ENCODE measurements around the gene H3-3A. TPM values are rescaled to one million over a fixed set of nuclear protein-coding genes. Genes with fewer than 3 reads are reported as not detected.
A peak's percentile ranks its signal among the peaks of the same experiment; 100 is the strongest.
"Not testable (repeated sequence)": the region's sequence is repeated elsewhere in the genome, so short reads cannot be mapped to it uniquely, and the experiment has no call there.

The H3-3A gene
- total RNA-seq, 1 donor from 2014 or later: 271 TPM

DNA sequence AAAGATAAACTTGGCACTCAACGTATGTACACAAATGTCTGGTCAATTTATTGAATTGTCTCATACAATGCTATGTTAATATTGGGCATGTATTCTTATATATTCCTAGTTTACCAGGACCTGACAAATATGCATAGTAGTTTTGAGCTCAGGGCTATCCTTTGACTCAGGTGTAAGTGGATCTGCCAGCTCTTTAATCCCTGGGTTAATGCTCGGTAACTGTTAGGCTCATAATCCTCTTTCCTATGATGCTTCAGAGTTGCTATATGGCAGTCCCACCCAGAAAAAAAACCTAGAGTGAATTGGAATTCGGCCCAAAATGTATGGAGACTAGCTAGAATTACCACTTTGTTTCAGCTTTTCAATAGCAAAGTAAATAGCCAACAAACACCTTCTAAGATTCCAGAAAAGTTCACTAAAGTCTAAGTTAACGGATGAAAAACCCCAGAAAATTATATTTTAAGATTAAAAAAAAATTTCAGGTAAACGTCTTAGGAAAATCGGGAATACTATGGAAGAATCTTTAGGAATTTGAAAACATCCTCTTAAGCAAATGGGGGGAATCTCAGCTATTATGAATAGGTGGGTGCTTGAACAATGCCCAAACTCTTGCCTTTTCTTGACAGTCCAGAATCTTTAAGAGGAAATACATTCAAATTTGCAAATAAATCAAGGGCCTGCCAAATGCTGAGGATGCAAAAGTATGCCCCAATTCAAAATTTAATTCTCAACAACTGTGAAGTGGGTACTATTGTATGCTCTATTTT lies 10.9 kb downstream of the H3-3A start:
- no peak for DNase-seq
- no peak for ATAC-seq (ENCODE audit: poor library complexity)
- intact Hi-C loops (cut with DNase I): no loop called here

DNA sequence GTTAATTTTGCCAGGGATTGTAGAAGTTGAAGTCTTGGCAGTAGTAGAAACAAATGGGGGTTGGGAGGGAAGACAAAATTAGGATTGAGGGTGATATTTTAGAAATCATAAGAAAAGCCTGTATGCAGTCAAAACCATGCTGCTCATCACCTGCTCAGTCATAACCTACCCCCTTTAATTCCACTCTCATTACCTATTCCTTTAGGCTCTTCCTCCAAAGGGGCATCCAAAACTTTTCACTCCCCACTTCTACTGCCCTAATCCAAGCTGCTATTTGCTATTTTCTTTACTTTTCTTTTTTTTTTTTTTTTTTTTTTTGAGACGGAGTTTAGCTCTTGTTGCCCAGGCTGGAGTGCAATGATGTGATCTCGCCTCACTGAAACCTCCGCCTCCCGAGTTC lies 11.5 kb downstream of the H3-3A start:
- intact Hi-C loops (cut with DNase I): no loop called here
- no peak for ATAC-seq (ENCODE audit: poor library complexity)

DNA sequence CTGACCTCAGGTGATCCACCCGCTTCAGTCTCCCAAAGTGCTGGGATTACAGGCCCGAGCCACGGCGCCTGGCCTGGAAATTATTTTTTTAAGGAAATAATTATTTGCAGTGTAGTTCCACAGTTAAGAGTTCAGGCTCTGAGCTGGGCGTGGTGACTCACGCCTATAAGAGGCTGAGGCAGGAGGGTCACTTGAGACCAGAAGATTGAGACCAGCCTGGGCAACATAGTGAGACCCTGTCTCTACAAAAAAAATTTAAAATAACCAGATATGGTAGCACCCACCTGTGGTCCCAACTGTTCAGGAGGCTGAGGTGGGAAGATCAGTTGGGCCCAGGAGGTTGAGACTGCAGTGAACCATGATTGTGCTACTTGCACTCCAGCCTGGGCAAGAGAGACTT lies 13.9 kb downstream of the H3-3A start:
- no peak for DNase-seq
- no peak for ATAC-seq (ENCODE audit: poor library complexity)
- intact Hi-C loops (cut with DNase I): no loop called here

More for the DNA sequence above, 11.5 kb downstream of the H3-3A start:
- DNase-seq: no peak

DNA sequence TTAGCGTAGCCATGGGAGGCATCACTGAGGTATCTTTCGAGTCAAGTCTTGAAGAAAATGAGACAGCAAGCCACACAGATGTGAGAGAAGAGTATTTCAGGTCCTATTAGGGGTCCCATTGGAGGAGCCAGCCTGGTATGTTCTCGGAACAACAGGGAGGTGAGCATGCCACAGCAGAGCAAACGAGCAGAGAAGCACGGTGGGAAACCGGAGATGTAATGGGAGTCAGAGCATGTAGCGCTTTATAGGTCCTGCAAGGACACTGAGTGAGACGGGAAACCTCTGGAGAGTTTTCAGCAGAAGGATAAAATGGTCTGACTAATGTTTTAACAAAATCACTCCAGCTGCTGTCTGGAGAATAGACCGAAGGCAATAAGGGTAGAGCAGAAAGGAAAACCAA lies 15.9 kb downstream of the H3-3A start:
- no peak for ATAC-seq (ENCODE audit: poor library complexity)
- no peak for DNase-seq
- intact Hi-C loops (cut with DNase I): no loop called here

DNA sequence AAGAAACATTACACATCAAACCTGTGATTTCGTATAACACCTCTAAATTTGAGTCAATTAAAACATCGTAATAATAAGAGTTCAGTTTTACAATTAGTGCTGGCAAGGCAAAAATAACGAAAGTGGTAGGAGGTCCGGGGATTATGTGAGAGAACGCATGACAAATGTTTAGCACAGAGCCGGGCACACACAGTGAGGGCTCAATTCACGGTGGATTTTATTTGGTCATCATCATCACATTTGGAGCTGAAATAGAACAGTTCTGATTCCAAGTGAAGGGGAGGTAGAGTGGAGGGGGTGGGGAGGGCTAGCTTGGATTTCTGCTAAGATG lies 20.0 kb downstream of the H3-3A start:
- DNase-seq (no peak), ATAC-seq (ENCODE audit: poor library complexity) (no peak)
- intact Hi-C loops (cut with DNase I): no loop called here

DNA sequence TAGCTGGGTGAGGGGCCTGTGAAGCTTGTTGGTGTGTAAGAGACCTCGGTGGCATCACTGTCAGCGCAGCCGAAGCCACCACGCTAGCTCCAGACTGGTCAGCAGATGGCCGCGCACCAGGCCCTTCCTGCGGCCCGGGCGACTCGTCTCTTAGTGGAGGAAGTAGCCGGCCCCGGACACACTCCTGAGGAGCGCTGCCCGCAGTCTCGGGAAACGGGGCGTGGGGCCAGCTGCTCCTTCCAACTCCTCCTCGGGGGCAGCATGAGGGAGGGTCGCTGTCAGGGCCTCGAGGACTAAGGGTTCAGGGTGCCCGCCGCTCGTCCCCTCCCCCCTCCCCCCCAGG lies 20.4 kb downstream of the H3-3A start:
- peak; percentile 80 for ATAC-seq (ENCODE audit: poor library complexity)
- intact Hi-C loops (cut with DNase I): no loop called here
- DNase-seq: peak; percentile 85

DNA sequence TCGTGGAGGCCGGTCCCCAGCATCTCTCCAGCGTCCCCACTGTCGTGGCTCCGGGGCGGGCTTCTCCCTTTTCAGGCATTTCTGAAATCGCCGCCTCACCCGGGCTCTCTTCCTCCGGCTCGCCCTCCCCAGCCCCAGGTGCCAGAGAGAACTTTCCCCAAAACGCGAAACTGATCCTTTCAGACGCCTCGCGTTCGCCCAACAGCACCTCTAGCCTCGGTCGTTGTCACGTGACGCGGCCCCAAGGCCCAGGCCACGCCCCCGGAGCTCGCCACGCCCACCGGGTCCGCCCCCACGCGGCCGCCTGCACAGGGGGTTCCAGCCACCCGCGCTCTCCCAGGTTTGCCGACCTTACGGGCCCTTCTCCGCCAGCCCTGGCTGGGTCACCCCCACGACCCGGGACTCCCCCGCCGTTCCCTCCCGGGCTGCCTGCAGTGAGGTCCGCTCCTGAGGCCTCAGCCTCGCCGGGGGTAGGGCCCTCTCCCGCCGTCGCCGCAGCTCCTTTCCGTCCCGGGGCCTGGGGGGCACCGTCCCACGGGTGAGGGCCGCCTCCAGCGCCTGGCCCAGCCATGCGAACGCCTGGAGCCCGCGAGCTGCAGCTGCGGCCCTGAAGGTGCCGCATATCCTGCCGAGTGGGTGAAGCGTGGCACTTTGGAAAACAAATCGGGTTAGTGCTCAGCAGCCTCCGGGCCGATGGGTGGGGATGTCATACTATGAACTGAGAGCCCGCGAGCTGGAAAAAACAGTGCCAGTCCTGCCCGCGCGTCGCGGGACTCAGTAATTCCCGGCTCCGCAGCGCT lies 21.0 kb downstream of the H3-3A start:
- ATAC-seq (ENCODE audit: poor library complexity) (peak; percentile 99), DNase-seq (peak; percentile 95)
- intact Hi-C loops (cut with DNase I): no loop called here

DNA sequence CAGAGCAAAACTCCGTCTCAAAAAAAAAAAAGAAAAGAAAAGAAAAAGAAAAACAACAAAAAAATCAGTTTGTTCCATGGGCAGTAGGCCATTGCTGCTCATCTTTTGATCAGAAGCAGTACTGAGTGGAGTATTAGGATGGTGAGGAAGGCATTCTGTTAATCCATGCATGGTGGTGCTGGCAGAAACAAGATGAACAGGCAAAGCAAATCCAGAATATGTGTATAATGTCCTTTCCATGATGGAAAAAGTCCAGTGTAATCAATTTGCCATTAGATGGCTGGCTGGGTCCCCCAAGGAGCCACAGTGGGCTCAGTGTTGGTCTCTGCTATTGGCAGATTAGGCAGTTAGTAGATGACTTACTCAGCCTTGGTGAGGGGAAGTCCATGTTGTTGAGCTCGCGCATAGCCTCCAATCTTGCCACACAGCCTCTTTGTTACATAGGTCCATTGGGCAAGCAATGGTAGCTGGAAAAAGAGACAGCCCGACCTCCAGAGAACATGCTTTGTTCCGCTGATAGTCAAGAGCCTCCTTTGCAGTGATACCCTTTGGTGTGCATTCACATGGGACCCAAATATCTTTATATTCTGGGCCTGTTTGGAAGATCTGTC lies 23.3 kb downstream of the H3-3A start:
- intact Hi-C loops (cut with DNase I): no loop called here
- DNase-seq (no peak), ATAC-seq (ENCODE audit: poor library complexity) (no peak)

DNA sequence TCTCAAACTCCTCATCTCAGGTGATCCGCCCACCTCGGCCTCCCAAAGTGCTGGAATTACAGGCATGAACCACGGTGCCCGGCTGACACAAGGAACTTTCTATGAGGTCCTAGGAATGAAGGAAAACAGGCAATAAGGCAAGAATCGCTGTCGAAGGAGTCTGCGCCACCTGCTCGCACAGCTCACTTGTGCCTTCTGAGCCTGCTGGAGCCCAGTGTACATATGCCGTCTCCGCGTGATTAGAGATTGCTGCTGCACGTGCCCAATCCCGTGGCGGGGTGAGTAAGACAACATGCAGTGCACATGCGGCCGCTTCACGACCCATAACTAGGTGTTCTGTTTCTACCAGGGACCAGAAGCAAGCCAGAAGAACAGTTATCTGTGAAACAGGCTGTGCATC lies 24.3 kb downstream of the H3-3A start:
- no peak for ATAC-seq (ENCODE audit: poor library complexity)
- no peak for DNase-seq
- intact Hi-C loops (cut with DNase I): no loop called here

DNA sequence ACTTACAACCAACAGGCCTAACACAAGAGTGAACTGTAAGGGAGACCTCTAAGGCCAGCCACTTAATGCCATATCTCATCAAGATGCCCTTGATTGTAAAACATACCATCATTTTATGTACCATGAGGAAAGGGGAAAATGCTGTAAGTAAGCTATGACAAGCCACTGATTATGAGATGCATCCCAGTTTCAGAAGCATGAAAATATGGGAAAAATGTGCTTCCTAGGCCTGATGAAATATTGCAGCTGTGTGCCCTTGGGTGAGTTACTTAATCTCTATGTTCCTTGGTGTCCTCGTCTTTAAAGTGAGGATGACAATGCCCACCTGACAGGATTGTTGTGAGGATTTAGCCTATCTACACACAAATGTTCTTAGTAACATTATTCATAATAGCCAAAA lies 28.9 kb downstream of the H3-3A start:
- intact Hi-C loops (cut with DNase I): no loop called here
- DNase-seq (no peak), ATAC-seq (ENCODE audit: poor library complexity) (no peak)

DNA sequence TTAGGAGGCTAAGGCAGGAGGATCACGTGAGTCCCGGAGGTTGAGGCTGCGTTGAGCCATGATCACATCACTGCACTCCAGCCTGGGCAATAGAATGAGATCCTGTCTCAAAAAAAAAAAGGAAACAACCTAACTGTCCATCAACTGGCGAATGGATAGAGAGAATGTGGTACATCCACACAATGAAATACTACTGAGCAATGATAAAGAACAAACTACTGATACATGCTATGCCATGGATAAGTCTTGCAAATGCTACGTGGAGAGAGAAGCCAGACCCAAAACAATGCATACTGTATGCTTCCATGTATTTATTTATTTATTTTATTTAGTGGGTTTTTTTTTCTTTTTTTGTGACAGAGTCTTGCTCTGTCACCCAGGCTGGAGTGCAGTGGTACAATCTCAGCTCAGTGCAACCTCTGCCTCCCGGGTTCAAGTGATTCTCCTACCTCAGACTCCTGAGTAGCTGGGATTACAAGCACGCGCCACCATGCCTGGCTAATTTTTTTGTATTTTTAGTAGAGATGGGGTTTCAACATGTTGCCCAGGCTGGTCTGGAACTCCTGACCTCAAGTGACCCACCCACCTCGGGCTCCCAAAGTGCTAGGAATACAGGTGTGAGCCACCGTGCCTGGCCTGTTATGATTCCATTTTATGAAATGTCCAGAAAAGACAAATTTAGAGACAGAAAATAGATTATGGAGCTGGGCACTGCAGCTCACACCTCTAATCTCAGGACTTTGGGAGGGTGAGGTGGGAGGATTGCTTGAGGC lies 29.7 kb downstream of the H3-3A start:
- intact Hi-C loops (cut with DNase I); ATAC-seq (ENCODE audit: poor library complexity); DNase-seq: not testable (repeated sequence)

DNA sequence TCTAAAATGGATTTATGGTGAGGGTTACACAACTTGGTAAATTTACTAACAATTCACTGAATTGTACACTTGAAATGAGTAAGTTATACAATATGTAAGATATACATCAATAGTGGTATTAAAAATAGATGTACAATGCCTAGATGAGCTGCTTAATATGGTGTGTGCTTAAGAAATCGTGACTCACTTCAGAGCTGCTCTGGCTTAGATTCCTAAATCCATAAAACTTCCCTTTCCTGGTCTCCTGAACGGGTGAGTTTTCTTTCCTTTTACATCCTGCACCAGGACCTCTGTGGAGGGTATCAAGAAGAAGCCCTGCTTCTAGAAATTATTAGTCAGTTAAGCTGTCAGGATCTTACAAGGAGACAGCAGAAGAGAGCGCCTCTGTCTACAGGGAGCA lies 30.4 kb downstream of the H3-3A start:
- DNase-seq: no peak
- intact Hi-C loops (cut with DNase I): no loop called here
- no peak for ATAC-seq (ENCODE audit: poor library complexity)

DNA sequence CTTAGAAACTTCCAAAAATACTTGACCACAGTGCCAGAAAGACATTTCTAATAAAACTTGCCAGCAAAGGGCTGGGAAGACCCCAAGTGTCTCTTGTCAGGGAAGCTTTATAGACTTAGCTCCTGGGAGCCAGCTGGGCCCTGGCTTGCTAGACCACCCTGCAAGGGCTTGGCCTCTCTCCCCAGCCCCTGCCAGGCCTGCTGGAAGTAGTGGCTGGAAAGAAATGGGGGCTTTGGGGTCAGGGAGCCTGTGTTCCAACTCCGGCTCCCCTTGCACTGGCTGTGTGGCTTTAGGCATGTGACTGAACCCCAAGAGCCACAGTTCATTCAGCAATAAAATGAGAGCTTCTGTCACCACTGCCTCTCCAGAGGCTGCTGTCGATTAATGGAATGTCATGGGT lies 31.1 kb downstream of the H3-3A start:
- intact Hi-C loops (cut with DNase I): no loop called here
- no peak for DNase-seq
- ATAC-seq (ENCODE audit: poor library complexity): no peak

DNA sequence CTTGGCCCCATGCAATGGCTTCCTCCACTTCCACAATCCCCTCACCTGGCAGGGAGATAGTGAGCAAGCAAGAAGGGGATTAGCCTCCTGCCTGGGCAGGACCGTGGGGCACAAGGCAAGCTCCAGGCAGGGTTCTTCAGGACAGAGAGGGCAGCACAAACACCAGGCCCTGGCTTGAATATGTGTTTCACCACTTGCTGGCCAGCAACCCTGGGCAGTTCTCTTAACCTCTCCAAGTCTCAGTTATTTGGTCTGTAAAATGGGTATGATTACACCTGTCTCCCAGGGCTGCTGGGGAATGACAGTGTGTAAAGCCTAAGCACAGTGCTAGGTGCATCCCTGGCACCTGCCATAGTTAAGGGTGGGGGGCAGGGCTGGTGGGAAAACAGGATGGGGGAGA lies 31.9 kb downstream of the H3-3A start:
- intact Hi-C loops (cut with DNase I): no loop called here
- no peak for DNase-seq
- ATAC-seq (ENCODE audit: poor library complexity): no peak

DNA sequence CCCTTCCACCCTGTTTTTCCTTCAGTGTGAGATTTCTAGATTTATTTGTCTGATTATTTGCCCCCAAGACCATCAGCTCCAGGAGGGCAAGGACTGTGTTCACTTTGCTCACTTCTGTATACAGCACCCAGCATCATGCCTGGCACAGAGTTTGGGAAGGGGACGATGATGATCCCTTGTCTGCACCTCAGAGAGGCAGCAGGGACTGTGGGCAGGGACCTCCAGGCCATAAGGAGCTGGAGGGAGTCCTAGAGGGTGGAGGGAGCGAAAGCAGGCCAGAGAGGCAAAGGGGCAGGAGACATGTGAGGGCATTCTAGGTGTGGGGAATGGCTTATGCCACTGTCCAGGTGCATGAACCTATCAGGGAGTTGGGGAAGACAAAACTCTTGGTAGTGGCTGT lies 32.8 kb downstream of the H3-3A start:
- DNase-seq (no peak), ATAC-seq (ENCODE audit: poor library complexity) (no peak)
- intact Hi-C loops (cut with DNase I): no loop called here

DNA sequence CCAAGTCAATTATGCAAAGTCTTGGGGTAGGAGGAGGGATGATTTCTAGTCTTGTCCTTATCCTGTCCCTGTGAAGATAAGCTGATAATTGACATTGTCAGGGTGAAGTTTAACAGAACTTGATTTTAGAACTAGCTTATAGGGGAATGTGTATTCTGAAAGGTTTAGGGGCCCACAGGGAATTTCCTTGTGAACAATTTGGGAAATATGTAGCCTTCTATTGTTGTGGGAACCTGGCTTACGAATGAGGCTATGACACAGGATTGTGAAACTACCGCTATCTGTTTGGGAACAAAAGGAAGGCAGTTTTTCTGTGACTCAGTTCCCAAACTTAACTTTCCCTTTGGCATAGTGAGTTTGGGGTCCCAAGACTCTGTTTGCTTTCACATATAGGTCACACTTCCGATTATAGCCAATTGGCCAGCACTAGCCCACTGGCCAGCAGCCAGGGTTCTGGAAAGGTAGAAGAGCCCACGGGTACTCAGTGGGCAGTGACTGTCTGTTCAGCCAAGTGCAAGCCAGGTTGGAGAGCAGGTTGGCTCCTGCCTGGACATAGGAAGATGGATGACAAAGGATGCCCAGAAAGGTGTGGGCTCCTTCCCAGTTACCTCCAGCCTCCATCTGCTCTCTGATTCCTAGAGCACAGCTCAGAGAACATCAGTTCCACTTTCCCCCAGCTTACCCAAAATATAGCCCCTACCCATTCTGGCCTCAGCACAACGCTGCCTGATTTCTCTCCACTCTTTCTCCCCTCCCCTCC lies 35.5 kb downstream of the H3-3A start:
- ATAC-seq (ENCODE audit: poor library complexity) (no peak), DNase-seq (no peak)
- intact Hi-C loops (cut with DNase I): no loop called here

DNA sequence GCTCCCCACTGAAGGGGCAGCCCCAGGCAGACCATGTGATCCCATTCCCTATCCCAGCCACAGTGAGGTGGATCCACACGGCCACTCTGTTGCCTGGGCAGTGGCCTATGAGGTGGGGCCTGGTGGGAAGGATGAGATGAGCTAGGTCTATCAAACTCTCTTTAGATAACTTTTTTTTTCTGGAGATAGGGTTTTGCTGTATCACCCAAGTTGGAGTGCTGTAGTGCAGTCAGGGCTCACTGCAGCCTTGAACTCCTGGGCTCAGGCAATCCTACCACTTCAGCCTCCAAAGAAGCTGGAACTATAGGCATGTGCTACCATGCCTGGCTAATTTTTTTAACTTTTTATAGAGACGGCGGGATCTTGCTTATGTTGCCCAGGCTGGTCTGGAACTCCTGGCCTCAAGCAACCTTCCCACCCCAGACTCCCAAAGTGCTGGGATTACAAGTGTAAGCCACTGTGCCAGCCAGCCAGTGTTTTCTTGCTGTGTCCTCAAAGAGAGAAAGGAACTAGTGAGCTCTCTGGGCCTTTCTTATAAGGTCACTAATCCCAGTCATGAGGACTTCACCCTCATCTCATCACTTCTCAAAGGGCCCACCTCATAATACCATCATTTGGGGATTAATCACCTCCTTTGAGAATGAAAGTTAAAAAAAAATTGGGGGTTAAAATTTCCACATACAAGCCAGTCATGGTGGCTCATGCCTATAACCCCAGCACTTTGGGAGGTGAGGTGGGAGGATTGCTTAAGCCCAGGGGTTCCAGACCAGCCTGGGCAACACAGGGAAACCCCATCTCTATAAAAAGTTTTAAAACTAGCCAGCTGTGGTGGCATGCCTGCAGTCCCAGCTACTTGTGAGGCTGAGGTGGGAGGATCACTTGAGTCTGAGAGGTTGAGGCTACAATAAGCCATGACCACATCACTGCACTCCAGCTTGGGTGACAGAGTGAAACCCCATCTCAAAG lies 36.6 kb downstream of the H3-3A start:
- ATAC-seq (ENCODE audit: poor library complexity): no peak
- intact Hi-C loops (cut with DNase I): no loop called here
- no peak for DNase-seq

All from Right ventricle myocardium superior (tissue), 1 donor.